NCI-H146 treated with DMSO at 0.1 percent for 48 hours (cell line): ENCODE data around the gene ATP5ME.

ENCODE experiments used
- DNase-seq: peaks from one replicate; lab custom pipeline; 2025; ENCODE audit not compliant: unreplicated experiment; lab: John Stamatoyannopoulos, UW

The ATP5ME gene

DNA sequence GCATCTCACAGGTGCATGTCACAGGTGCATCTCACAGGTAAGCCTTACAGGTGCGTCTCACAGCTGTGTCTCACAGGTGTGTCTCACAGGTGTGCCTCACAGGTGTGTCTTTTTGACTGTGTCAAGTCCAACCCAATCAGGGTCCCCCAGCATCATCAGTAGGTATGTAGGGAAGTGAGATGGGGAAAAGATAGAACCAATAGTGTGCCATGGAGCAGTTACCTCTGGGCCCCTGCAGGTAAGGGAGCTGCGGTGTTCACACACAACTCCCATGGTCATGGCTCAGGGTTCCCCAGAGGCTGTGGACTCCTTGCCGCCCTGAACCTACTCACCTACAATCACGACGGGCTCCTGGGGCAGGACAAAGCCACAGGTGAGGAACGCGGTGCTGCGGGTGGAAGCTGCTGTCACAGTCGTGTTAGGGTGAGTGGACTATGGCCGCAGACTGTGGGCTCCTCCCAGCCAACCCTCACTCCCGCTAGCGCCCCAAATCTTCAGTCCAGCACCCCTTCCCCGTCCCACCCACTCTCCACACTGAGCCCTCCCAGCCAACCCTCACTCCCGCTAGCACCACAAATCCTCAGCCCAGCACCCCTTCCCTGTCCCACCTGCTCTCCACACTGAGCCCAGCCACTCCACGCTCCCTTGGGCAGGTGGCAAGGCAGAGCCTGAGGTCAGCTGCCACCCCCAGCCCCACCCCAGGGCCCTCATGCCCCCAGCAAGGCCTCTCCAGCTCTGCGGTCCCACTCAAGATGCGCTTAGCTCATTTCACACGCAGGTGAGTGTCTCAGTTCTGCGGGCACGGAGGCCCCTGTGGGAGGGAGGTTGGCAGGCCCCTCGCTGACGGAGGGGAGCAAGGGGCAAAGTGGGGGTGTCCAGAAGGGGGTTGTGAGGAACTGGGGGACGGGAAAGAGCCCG is 50.8 kb downstream of the ATP5ME start:
- DNase-seq = no peak
